HL-60/S4 treated with retinoic acid at 250 ng/mL for 4 days and 3 days (cell line): ENCODE results near the gene PDGFD.

ENCODE experiments used
- in situ Hi-C: fragments of 300-500 bp; cut with MboI; formaldehyde crosslinking; loops from 2 replicates; pipeline ENCODE4 v1.7.0; 2022; ENCODE audit warnings: low sequenced_read_pairs

The PDGFD gene

GRCh38 chr11:104146421-104146820 is 17.5 kb downstream of the PDGFD start:
- in situ Hi-C loops: no loop called here

- in situ Hi-C loops: no loop called here
Observed at GRCh38 chr11:104145062-104145461, 18.9 kb downstream of the PDGFD start.

- in situ Hi-C loops: no loop called here
Observed at GRCh38 chr11:104142698-104143097, 21.2 kb downstream of the PDGFD start.

DNA sequence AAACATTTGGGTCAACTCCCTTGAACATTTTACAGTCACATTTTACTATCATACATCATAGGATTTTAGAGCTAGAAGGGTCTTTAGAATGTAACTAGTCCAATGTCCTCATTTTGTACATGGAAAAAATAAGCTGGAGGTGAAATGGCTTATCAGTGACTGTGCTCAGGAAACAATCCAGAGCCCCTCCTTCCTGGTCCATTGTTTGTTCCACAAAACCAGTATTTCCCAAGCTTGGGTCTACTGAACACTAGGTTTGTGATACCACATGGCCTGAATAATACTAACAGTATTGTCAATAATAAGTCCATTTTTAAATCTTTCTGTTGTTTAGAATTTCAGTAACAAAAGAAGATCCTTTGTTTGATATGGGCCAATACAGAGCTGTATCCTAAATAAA is 27.1 kb downstream of the PDGFD start:
- in situ Hi-C loops: no loop called here

GRCh38 chr11:104134745-104135144 is 29.2 kb downstream of the PDGFD start:
- in situ Hi-C loops: no loop called here

DNA sequence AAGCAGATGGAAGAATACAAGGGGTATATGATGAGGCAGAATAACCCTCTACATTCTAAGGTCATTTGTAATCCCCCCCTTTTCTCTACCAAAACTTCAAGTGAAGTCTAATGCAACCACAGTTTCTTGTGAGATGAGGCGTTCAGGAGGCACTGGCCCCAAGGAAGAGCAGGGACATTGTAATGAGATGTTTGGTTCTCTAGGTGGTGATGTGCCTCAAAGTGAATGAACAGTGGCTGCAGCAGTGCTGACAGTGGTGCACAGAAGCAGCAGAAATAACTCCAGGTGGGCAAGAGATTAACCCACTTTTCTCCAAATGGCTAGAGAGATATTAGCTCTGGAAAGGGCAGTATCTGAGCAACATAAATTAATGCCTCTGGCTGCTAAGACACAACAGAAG is 33.8 kb downstream of the PDGFD start:
- in situ Hi-C loops: no loop called here

DNA sequence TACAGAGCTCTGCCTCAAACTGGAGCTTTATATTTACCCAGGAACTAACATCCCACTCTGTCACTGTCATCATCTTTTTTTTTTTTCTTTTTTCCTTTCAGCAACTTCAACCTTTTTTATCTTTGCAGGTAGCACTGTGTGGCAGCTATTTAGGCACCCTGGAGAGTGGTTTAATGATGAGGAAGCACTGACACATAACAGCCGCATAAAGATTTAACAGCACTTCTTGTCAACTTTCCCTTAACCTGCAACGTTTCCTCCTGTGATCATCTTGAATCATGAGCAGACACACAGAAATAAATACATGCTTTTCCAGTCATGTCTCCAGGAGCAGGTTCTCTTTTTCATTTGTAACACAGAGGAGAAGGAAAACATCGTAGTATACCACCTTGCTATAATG is 34.8 kb downstream of the PDGFD start:
- in situ Hi-C loops: no loop called here

DNA sequence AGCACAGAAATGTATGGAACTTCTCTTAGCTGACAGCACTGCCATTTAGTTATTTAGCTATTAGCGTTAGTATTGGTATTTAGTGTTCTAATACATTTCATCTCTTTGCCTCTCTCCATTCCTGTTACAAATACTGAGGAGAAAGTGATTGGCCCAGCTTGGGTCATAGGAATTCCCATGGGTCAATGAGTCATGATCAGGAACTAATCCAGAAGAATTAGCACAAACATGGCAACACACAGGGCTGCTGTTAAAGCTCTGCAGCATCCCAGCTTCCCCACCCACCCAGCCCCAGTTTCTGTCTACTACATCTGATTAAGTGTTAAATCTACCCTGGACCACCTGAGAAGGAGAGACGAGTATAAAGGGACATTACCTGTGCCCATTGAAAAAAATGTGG is 36.1 kb downstream of the PDGFD start:
- in situ Hi-C loops: no loop called here

DNA sequence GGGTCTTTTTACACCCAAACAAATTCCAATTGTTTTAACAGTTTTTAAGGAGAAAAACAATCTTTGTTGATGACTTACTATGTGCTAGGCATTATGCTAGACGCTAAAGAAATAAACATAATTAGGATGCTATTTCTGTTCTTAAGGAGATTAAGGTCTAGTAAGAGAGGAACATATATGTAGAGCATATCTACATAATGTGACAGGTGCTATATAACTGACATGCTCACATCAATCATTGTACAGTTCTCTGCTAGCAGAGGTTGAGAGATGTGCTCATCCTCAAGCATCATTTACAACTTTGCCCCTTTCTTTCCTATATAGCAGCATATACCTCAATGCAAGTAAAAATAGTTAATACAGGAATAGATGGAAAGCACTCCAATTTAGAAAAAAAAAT is 37.5 kb downstream of the PDGFD start:
- in situ Hi-C loops: no loop called here

GRCh38 chr11:104124979-104125378 is 39.0 kb downstream of the PDGFD start:
- in situ Hi-C loops: no loop called here

DNA sequence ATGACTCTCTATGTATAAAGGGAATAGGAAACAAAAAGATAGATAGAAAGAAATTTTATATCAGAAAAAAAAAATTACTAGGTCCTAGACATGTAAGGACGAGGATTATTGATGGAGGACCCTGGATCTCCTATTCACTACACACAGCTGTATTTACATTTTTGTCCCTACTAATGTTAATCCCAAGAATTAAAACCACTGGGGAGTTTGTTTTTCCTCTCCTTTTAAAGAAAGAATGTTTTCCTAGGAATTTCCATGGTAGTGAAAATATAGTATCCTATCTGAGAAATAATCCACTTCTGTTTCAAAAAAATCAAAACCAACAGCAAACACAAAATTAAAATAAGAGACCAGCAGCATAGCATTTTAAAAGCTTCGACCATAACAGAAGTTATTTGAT is 41.1 kb downstream of the PDGFD start:
- in situ Hi-C loops: no loop called here

GRCh38 chr11:104122011-104122635 is 41.8 kb downstream of the PDGFD start:
- in situ Hi-C loops: no loop called here

DNA sequence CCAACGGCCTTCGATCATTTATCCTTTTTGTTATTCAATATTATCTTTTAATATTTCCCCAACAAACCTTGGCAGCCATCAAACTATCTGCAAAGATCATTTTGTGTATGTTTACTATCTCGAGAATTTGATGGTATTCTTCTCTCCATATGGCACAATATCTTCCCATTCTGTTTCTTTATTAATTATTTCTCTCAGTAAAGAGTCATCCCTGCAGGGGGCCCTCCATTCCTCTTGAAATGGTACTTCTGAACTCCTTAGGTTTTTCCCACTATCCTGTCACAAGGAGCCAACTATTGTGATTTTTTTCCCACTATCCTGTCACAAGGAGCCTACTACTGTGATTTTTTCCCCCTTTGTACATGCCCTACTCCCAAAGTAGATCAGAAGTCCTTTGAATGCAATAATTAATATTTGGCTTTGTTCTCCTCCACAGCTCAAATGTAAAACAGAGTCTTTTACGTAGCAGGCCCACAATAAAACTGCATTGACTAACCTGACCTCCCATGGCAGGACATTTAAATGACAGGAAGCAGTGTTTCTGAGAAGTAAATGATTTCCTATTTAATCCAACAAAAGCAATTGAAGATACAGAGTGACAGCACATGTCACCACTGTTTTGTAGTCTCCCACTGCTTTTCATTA is 43.3 kb downstream of the PDGFD start:
- in situ Hi-C loops: no loop called here

DNA sequence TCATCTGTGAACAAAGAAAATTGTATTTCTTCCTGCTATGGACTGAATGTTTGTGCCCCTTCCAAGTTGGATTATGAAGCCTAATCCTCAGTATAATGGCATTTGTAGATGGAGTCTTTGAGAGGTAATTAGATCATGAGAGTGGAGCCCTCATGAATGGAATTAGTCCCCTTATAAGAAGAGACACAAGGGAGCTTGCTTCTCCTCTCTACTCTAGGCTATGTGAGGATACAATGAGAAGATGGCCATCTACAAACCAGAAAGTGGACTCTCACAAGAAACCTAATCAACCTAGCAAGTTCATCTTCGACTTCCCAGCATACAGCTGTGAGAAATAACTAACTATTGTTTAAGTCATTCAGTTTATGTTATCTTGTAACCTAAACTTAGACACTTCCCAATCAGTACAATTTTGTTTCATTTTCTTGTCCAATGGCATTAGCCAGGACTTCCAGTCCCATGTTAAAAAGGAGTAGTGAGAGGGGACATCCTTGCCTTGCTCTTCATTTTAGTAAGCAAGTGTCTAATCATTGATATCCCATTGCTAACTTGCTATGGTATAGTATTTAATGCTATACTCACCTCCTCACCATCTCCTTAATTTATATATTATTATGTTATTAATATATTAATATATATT is 45.7 kb downstream of the PDGFD start:
- in situ Hi-C loops: no loop called here

DNA sequence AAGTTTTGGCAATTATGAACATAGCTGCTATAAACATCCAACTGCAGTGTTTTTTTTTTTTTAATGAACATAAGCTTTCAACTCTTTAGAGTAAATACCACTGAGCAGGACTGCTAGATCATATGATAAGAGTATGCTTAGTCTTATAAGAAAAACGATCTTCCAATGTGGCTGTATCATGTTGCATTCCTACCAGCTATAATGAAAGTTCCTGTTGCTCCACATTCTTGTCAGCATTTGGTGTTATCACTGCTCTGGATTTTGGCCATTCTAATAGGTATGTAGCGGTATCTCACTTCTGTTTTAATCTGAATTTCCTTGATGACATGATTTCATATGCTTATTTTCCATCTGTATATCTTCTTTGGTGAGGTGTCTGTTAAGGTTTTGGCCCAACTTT is 50.4 kb downstream of the PDGFD start:
- in situ Hi-C loops: no loop called here

GRCh38 chr11:104106136-104106754 is 57.7 kb downstream of the PDGFD start:
- in situ Hi-C loops: no loop called here

- in situ Hi-C loops: no loop called here
Observed at GRCh38 chr11:104105155-104105554, 58.8 kb downstream of the PDGFD start.

GRCh38 chr11:104104664-104105063 is 59.3 kb downstream of the PDGFD start:
- in situ Hi-C loops: no loop called here

DNA sequence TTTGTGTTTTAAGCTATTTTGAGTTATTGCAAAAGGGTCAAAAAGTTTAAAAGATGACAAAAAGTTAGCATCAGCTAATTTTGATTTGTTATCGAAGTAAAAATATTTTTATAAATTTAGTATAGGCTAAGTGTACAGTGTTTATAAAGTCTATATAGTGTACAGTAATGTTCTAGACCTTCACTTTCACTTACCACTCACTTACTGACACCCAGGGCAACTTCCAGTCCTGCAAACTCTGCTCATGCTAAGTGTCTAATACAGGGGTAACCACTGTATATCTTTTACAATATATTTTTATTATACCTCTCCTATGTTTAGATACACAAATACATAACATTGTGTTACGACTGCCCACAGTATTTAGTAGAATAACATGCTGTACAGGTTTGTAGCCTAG is 59.7 kb downstream of the PDGFD start:
- in situ Hi-C loops: no loop called here

GRCh38 chr11:104098555-104098954 is 65.4 kb downstream of the PDGFD start:
- in situ Hi-C loops: no loop called here

DNA sequence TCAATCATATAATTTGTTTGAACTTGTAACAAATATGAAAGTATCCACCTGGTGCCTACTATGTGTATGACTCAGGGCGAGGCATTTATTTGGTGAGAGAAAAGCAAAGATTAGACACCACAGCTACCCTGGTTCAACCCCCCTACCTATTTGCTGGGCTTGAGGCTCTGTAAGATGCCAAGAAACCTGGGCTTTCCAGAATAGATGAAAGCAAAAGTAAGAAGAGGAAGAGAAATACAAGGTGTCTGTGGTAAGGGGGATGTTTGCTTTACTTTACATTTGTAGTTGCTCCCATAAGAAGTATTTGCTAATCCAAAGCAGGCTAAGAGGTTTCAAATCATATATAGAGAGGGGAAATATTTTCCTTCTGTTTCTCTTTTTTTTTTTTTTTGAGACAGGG is 65.8 kb downstream of the PDGFD start:
- in situ Hi-C loops: no loop called here

GRCh38 chr11:104096900-104097299 is 67.0 kb downstream of the PDGFD start:
- in situ Hi-C loops: no loop called here
